NCI-H446 treated with DMSO at 0.1 percent for 48 hours (cell line): ENCODE results near the gene KREMEN2.

Source experiments
- DNase-seq: peaks from one replicate; lab custom pipeline; 2025; lab: John Stamatoyannopoulos, UW

The KREMEN2 gene

GRCh38 chr16:2964475-2965336, 631 bp downstream of the KREMEN2 start:
- DNase-seq, result peak; percentile 47

DNA sequence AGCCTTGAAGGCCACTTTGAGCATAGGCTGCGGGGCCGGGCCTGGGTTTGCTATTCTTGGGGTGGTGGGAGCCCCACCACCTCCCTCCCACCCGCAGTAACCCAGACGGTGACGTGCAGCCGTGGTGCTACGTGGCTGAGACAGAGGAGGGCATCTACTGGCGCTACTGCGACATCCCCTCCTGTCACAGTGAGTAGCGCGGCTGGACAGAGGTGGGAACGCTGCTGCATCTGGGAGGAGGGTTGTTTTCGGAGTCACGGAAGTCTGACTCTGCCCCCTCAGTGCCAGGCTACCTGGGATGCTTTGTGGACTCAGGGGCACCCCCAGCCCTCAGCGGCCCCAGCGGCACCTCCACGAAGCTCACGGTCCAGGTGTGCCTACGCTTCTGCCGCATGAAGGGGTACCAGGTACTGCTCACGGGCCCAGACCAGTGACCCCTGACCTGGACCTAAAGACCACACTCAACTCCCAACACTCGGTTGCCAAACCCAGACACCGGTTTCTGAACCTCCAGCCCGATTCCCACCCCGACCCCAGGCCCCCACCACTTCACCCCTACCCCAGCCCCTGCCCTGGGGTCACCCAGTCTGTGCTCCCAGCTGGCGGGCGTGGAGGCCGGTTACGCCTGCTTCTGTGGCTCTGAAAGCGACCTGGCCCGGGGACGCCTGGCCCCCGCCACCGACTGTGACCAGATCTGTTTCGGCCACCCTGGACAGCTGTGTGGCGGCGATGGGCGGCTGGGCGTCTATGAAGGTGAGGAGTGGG, 2.1 kb downstream of the KREMEN2 start:
- DNase-seq, result no peak

GRCh38 chr16:2966808-2967191, 2.7 kb downstream of the KREMEN2 start:
- no peak for DNase-seq

DNA sequence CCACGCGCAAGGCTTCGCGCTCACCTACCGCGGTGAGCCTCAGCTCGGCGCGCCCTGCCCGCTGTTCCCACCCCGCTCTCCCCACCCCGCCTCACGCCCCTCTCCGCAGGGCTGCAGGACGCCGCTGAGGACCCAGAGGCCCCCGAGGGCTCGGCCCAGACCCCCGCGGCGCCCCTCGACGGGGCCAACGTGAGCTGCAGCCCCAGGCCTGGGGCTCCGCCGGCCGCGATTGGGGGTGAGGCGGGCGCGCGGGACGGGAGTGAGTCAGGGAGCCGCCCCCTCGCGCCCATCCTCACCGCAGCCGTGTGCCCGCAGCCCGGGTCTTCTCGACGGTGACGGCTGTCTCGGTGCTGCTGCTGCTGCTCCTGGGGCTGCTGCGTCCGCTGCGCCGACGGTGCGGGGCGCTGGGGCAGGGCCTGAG, 3.1 kb downstream of the KREMEN2 start:
- DNase-seq, result no peak

- no peak for DNase-seq
These were observed 3.7 kb downstream of the KREMEN2 start for GRCh38 chr16:2967721-2968161.

GRCh38 chr16:2968368-2968737, 4.3 kb downstream of the KREMEN2 start:
- no peak for DNase-seq

DNA sequence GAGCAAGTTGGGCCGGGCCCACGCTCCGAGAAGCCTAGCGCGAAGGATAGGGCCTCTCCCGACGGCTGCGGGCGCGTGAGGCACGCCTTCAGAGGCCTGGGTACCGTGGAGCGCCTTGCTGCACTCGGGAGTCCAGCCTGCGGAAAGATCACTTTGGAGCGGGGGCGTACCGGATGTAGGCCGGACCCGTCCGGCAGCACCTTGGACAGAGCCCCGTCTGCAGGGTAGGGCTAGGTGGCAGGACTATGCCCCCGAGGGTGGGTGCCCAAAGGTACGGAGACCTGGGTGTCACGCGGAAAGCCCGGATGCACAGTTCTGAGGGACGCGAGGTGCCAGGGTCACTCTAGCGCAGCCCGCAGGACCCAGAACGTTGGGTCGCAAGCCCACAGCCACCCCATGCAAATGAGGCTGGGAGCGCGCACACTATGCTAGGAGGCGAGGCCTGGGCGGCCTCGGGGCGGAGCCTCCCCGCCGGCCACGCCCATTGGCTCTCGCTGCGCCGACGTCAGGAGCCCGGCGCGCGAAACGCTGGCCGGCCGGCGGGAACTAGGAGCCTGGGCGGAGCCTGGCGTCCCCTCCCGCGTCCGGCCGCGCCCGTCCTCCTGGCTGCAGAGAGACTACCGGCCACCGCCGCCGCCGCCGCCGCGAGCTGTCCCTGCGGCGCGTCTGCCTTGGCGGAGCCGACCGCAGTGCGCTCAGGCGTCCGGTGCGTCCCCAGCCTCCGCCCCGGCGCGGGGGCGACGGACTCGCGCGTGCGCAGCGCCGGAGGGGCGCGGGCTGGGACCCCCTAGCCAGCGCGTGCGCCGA, 4.9 kb downstream of the KREMEN2 start, which contains the start of gene PAQR4:
PAQR4 (plus strand) TSS at position 611 of the 807 bp plus-strand sequence. CDS start 327 bp downstream, outside the sequence.
- DNase-seq, result peak; percentile 68

DNA sequence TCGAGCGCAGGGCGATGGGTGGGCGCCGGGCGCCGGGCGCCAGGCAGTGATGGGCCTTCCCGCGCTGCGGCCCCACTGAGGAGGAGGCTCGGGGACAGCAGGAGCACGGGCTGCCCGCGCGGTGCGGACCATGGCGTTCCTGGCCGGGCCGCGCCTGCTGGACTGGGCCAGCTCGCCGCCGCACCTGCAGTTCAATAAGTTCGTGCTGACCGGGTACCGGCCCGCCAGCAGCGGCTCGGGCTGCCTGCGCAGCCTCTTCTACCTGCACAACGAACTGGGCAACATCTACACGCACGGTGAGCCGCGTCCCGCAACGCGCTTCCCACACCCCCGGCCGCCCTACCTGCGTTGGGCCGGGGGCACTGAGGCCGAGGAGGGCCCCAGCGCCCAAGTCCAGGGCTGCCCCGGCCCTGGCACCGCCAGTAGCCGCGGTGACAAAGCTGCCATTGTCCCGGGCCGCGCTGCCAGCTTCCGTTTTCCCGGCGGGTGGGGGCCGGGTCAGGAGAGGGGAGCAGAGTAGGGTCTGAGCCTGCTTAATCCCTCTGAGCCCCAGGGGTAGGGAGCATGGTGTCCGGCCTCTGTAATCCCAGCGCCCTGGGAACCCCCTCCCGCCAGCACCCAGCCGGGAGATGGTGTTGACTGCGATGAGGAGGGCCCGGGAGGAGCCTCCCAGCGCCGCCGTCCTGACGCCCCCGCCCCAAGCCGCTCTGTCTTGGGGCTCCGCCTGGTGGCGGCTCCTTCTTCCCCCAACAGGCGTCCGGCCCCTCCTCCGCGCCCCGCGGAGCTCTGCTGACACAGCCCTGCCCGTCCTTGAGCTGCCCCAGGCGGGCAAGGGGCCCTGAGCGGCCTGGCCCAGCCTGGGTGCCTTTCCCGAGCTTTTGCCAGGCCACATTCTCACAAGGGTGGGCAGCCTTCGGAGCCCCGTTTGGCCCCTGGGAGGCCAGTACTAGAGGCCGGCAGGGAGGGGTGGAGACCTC, 5.8 kb downstream of the KREMEN2 start:
- DNase-seq, result peak; percentile 11

GRCh38 chr16:2970563-2970962, 6.5 kb downstream of the KREMEN2 start:
- DNase-seq, result no peak

GRCh38 chr16:2971134-2971984, 7.3 kb downstream of the KREMEN2 start:
- DNase-seq, result no peak

GRCh38 chr16:2971985-2972784, 8.1 kb downstream of the KREMEN2 start:
- no peak for DNase-seq

- DNase-seq, result peak; percentile 22
These were observed 9.0 kb downstream of the KREMEN2 start for GRCh38 chr16:2973093-2973492.

- DNase-seq, result no peak
These were observed 9.7 kb downstream of the KREMEN2 start for GRCh38 chr16:2973605-2974318.

- no peak for DNase-seq
These were observed 10.4 kb downstream of the KREMEN2 start for GRCh38 chr16:2974319-2975056.

- no peak for DNase-seq
These were observed 11.2 kb downstream of the KREMEN2 start for GRCh38 chr16:2975161-2975795.

DNA sequence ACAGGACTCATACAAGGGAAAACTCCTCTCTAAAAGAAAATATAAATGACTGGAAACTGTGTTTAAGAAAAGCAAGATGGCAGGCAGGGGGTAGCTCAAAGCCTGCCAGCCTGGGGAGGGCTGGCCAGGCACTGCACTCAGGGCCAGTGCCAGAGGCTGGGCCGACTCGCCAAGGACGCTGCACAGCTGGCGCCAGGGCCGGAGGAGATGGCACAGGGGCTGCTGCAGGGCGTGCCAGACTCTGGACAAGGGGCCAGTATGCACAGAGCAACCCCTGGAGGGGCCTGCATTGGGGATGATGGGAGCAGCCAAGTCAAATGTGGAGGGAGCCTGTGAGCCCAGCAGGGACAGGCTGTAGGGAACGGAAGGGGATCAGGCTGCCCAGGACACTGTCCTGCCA, 12.1 kb downstream of the KREMEN2 start:
- DNase-seq, result no peak

GRCh38 chr16:2976673-2977072, 12.6 kb downstream of the KREMEN2 start:
- DNase-seq, result no peak
